GM19463 (cell line): Measurements from ENCODE around the gene GUCY1A2.
"Not testable (repeated sequence)": the region's sequence is repeated elsewhere in the genome, so short reads cannot be mapped to it uniquely, and the experiment has no call there.

Experiments
- ATAC-seq: cut with Tn5 transposase; IDR thresholded peaks from one replicate; pipeline ENCODE4 v1.9.1; 2021; ENCODE audit warnings: mild to moderate bottlenecking, moderate library complexity; ENCODE audit not compliant: unreplicated experiment

Gene GUCY1A2

DNA sequence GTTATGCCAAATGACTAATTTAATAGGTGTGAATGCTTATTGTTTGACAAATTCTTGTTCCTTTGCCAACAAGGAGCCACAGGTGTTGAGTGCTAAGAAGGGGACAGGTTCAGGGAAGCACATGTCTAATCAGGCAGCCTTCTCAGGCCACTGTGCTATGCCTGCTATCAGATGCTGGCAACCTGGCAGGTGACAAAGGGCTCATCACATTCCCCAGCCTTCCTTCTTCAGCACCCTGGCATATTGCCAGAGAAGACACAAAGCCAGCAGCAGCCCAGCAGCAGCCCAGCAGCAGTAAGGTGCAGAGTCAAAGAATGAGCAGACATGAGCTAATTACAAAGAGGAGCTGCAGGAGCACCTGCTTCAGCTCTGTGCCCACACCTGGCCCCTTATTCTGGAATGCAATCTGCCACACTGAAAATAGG is 68.2 kb downstream of the GUCY1A2 start:
- no peak for ATAC-seq

DNA sequence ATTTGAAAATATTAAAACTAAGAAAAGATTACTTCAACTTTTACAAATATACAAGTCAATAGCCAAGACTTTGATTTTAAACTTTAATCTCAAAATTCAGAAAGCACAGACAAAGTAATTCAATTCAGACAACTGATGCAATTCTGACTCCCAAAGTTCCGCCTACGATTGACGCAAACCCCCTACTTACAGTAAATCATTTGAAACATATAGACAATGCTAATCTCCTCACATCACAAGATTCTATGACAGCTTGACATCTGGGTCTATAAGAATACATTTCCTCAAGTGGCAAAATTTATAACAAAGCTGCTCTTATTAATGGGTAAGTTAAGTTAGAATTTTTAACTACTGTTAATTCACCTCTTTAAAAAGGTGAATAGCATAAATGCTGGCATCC is 75.2 kb downstream of the GUCY1A2 start:
- ATAC-seq = no peak

DNA sequence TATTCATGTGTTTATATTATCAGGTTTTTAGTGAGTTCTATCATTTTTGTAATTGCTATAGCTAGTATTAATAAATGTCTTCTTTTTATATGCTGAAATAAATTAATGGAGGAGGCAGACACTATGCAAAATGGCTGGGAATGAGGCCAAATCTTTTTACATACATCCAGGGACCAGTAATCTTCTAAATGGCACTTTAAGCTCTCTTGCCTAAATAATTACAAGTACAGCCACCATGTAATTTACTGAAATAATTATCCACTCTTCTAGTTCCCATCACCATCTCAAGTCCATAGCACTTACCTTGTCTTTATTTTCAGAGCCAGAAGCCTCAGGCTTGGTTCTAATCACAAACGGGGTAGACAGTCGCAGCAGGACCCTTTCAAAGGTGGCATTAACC is 79.1 kb downstream of the GUCY1A2 start:
- ATAC-seq = no peak

DNA sequence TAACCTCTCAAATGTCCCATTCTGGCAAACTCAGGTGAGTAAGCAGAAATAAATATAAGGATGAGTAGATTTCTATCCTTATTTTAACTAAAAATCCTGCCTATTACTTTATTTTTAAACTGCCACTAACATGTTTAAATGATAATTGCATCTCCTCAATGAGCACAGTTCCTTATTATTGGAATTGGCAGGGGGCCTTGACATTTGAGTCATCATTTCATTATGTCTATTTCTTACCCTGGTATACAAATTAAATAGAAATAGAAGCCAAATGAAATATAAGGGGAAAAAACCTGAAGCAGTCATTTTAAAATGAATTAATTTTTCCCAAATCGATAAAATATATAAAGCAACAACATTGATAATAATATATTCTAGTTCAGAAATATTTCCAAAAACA is 81.2 kb downstream of the GUCY1A2 start:
- no peak for ATAC-seq

DNA sequence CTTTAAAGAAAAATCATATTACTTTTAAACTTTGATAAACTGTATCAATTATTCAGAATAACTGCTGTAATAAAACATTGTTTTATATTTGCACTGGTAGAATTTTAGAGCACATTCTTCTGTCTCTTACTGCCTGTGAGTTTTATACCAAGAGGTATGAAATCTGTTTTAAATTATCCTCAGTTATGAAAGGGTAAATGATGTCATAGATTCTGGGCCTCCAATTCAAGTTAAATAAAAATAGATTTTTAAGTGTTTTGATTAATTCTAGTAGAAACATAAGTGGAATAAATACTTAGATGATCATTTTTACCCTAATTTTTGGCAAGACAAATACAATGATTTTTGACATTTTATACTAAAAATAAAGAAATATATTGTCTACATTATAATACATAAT is 93.0 kb downstream of the GUCY1A2 start:
- ATAC-seq = no peak

DNA sequence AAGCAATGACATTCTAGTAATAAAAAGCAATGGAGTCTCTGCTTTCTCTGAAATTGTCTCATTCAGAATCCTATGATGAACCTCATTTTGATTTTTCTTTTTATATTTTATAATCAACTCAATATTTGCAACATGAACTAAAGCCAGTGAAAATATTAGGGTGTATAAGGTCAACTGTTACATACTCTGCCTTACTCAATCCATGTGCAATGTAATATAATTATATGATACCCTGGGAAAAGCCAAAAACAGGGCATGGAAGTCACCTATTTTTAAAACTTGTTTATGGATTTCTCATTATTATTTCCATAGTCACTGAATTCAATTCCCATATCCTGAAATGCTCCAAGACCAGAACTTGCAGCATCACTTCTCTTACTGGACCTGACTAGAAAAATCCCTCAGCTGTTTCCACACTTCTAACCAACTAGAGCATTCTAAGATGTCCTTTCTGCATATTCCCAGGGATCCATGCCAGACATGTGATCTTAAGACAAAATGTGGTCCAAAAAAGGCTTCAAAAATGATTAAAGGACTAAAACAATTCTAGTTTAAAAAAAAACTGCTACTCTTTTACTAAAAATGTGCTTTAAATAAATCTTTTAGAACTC is 97.3 kb downstream of the GUCY1A2 start:
- no peak for ATAC-seq

DNA sequence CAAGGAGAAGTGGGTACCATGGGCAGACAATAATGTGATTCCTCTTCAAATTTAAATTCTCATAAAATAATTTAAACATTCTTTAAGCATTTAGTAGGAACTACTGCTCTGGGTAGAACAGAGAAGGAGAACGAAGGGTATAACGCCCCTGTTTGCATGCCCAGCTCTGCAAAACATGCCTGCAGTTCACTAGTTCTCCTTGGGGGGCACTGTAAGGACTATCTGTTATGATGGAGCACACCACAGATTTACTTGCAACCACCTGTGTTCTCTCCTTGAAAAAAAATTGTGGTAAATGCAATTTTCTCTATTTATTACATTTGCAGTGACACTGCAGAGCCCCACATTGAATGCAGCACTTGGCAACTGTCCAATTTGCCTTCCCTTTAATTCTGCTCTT is 100.3 kb downstream of the GUCY1A2 start:
- ATAC-seq = peak; percentile 81

DNA sequence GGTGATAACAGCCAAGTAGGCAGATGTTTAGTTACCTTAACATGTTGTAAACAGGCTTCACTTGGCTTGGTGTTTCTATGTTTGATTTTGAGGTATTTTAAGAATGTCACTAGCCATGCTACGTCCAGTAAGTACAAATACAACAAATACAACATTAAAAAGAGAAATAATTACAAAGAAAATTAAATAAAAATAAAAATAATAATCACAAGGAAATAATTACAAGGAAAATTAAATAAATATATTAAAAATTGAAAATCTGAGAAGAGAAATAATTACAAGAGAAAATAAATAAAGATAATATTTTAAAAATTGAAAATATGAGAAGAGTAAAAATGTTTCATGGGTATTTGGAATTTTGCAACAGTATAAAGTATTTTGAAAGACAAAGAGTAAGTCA is 103.9 kb downstream of the GUCY1A2 start:
- ATAC-seq = no peak

DNA sequence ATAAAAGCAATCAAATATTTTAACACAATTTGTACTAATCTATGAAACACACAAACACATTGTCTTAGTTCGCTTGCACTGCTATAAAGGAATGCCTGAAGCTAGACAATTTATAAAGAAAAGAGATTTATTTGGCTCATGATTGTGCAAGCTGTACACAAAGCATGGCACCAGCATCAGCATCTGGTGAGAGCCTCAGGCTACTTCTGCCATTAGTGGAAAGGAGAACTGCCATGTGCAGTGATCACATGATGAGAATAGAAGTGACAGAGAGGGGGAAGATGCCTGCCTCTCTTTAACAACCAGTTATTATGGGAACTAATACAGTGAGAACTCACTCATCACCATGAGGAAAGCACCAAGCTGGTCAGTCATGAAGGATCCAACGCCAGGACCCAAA is 105.1 kb downstream of the GUCY1A2 start:
- no peak for ATAC-seq

DNA sequence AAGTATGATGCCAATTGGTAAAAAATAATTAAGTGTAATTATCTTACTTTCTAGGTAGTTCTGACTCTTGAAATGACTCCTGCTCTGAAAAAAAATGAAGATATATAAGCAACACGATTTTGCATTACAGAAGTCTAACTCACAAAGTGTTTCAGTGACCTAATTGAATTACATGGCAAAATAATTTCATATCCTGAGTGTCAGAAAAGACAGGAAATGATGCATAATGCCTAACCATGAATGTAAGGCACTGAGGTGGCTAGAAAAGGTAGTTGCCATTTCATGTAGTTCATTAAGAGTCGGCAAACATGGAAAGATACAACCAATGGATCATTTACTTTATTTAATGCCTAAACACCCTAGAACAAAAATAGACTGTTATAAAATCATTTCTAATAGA is 113.5 kb downstream of the GUCY1A2 start:
- ATAC-seq = no peak

DNA sequence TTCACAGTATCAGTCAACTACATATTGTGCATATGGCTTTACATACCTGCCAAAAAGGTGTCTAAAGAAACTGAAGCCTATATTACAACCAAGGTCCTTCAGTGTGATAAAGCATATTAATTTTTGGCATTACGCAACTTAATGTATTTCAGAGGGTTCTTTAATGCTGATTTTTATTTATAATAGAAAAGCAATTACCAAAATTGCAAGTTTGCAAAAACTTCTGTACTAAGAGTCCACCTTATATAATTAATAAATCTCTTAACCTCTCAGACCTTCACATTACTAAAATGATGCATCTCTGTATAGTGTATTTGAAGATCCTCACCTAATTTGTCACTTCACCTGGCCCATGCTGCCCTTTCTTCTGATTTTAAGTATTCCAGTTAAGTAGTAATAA is 128.6 kb downstream of the GUCY1A2 start:
- no peak for ATAC-seq

DNA sequence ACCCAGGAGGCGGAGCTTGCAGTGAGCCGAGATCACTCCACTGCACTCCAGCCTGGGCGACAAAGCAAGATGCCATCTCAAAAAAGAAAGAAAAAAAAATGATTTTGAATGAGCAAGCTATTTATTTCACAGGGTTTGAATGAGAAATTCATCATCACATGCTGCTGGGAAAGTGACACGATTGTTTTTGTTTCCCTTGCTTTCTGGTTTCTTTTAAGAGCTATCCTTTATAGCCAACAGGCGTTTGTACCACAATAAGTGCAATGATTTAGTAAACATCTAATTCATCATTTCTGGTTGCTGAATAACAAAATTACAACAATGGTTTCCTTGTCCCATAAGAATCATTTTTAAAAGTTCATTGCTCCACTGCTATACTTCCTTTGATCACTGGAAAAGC is 129.9 kb downstream of the GUCY1A2 start:
- ATAC-seq = no peak

DNA sequence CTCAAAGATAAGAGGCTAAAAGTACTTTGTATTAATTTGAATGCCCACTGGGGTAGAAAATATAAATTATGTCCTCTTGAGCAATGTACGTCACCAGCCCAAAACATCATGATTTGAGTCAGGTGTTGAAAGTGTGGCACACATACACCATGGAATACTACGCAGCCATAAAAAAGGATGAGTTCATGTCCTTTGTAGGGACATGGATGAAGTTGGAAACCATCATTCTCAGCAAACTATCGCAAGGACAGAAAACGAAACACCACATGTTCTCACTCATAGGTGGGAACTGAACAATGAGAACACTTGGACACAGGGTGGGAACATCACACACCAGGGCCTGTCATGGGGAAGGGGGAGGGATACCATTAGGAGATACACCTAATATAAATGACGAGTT is 134.6 kb downstream of the GUCY1A2 start:
- not testable (repeated sequence) for ATAC-seq

DNA sequence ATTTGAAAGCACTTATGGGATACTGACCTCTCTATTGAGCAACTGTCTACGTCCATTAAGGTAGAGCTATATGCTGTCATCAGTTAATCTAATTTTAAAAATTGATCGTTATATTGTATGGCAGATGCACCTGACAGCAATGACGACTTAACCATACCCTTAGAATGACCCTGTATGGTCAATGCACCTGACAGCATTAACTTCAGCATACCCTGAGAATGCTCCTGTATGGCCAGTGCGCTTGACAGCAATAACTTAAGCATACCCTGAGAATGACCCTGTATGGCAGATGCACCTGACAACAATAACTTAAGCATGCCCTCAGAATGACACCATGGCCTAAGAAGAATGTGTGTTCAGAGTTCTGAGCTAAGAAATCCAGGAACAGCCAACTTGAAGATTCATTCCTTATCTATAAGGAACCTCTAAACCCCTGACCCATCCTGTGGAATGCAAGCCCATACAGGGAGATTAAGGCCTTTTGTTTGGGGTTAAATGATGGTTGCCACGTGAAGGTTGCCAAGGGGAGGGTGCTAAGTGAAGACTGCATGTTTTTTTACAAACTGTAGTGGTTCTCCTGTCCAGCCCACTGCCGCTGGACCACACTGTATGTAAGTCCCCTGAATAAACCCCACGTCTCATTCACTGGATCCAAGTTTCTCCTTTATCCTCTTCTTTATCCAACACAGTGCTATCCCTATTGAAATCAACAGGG is 138.3 kb downstream of the GUCY1A2 start:
- no peak for ATAC-seq

DNA sequence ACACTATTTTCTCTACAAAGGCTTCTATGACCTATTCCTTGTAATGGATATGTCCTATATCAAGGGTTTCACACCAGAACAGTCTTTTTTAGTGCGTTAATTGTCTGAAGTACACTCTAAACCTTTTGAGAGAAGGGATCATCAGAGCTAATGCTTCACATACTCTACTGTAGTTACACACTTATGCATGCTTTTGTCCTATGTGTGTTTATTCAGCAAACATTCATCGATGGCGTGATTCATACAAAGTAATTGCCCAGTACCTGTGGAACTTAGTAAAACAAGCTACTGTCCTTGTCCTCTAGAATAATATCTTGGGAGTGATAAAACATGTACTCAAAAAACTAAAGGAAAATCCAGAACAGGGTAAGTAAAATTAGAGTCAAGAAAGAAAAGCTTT is 139.2 kb downstream of the GUCY1A2 start:
- no peak for ATAC-seq

DNA sequence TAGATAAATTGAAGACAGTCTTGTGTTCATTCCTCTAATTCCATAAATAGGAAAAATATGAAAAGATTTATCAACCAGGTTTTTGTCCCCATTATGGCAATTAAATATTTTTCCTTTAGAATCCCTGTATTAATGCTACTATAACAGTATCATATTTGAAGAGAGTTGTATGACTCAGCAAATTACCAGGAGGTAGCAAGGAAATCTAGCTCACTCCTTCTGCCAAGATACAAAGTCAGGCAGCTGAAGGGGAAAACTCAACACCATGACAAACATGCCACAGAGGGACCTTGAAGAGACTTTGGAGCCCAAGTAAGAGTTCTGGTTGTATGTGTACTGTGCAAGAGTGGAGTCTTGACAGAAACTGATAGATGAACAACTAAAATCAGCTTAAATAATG is 143.3 kb downstream of the GUCY1A2 start:
- no peak for ATAC-seq

DNA sequence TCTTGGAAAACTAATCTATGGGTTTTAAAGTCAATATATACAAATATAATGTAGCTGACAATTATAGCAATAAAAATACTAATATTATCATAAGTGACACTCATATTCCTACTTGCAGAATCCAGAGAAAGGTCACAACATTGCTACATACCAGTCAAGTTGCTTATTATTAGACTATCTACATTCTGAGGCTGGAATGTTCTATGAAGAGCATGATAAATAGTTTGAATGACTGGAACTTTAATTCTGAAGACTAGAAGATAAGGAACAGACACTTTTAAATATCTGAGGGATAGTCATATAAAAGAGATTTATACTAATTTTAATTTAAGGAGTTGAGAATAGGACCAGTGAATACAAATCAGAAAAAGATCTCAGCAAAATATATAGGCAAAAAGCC is 146.0 kb downstream of the GUCY1A2 start:
- ATAC-seq = no peak

DNA sequence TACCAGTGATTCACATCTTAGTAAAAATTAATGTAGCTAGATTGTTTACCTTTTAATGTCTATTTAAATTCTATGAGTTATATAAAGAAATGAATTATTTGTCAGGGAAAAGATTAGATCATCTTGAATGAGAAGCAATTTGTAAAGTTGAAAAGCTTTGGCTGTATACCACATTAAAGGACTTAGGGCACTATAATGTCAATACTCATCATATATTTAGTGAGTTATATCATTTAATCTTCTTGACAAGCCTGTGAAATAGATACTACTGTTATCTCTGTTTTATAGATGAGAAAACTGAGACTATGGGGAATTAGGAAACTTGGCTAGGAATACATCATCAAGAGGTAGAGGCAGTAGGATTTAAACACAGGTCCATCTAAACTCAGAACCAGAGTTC is 160.1 kb downstream of the GUCY1A2 start:
- ATAC-seq = no peak

DNA sequence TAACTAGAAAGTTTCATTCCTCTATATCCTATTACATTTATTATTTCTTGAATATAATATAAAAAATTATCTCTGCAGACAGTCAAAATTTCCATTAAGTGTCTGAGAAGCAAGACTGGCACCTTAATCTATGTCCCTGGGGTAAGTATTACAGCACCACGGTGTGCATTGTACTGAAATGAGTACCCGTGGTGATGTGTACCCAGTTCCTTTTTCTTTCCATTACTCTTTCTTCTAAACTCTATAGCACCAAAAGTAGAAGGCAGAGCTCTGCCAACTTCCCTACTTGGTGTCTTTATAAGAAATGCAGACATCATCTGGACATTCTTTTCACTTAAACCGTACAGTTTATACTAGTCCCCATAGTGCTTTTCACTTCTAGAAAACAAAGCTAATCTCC is 161.7 kb downstream of the GUCY1A2 start:
- ATAC-seq = no peak

DNA sequence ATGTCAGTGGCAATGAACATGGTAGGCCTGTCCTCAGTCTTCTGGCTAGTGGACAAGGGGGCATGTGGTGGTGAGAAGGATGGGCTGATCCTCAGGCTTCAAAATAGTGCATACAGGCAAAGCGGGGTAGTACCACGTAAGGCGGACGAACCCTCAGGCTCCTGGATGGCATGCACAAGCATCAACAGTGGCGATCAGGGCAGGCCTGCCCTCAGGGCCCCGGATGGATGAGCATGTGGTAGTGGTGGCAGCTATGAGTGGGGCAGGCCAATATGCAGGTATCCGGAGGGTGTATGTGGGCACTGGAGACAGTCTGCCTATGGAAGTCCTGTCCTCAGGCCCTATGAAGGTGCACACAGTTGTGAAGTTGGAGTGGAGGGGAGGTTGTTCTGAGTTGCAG is 163.8 kb downstream of the GUCY1A2 start:
- ATAC-seq = no peak

DNA sequence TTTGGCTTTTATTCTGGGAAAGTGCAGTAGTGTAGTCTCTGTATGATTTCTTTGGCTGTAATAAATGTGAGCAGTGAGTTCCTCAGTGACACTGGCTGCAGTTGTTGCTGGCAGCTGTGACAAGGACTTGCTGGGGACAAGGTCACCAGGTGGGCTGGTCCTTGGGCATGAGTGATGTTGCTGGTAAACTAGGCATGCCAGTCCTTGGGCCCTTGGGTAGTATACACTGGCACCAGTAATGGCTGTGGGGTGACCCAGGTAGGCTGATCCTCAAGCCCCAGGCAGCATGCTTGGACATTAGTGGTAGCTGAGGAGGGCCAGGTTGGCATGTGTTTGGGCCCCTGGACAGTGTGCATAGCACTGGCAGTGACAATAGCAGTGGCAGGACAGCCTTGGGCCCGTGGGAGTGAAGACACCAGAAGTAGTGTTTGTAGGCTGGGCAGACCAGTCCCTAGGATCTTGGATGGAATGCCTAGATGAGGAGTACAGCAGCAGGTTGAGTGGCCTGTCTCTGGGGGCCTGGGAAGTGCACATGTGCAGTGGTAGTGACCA is 164.3 kb downstream of the GUCY1A2 start:
- ATAC-seq = no peak

DNA sequence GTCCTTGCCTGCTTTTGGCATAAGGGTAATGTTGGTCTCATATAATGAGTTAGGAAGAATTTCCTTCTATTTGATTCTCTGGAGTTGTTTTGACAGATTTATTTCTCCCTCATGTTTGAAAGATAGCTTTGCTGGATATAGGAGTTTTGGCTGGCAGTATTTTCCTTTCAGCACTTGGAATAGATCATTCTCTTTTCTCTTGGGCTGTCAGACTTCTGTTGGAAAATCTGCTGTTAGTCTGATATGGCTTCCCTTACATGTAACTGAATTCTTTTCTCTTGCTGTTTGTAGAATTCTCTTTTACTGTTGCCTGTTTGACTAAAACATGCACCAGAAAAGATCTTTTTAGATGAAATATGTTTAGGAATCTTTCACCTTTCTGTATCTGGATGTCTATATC is 165.5 kb downstream of the GUCY1A2 start:
- no peak for ATAC-seq

DNA sequence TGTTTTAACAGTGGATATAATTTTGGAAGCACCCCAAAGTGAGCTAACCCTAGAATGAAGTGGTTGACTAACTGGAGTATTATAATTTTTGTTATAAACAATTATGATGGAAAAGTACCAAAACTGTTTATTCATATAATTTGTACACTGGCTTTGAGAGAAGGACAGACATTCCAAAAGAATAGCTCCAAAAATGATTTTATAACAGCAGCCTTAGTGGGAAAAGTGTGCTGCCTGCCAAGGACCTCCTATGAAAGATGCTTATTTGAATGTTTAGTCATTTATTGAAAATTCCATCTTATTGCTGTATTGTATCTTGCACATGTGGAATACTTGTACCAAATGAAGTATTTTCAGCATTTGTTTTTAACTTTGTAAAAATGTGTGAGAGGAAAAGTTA is 169.8 kb downstream of the GUCY1A2 start:
- no peak for ATAC-seq
